Measurements from ENCODE around the gene INPP5F.

INPP5F gene

GRCh38 chr10:119872610-119872859 lies 146.7 kb downstream of the INPP5F start, which contains the start of gene MCMBP:
TSS of gene MCMBP (minus strand) at chr10:119872843. CDS start at chr10:119872584, 259 bp downstream.
- DNase-seq, result no peak

- peak; percentile 72 to 76 for DNase-seq
These were observed 147.2 kb downstream of the INPP5F start for GRCh38 chr10:119872860-119873681.

- no peak for DNase-seq
These were observed 152.7 kb downstream of the INPP5F start for GRCh38 chr10:119878524-119878923.
